ENCODE data around the gene LZTR1. TPM values are rescaled to one million over a fixed set of nuclear protein-coding genes. Genes with fewer than 3 reads are reported as not detected.
A peak's percentile ranks its signal among the peaks of the same experiment; 100 is the strongest.
"Not testable (repeated sequence)": the region's sequence is repeated elsewhere in the genome, so short reads cannot be mapped to it uniquely, and the experiment has no call there.

Gene LZTR1
- total RNA-seq, 8 experiments from 2014 or later = 19.0 to 47.1 (median 26.0) TPM

DNA sequence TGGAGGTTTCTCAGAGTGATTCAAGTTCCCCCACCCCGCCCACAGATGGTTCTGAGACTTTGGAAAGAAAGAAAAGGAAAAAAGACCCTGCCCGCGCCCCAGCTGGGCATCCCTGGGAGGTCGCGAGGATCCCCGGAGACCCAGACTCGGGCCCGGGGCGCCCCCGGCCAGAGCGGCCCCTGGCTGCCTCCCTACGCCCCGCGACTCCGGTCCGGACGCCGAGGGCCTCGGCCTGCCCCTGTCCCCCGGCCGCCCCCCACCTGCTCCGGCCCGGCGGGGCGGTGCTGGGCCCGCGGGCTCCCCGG, 17.3 kb upstream of the LZTR1 start:
- 0% methylated on average over 1 of the region's 28 CpGs; no CpG with 5 or more reads in 8 of the 10 experiments for WGBS, 10 experiments
- in situ Hi-C loops (cut with MboI; ENCODE audit: low pct_unique_long_range_greater_than_20kb in 2 of 9, low sequenced_read_pairs in 9 of 9, unreplicated experiment in 9 of 9) = no loop called here
- H3K4me3 ChIP-seq = peak overlapping the region; percentile 12 to 25 (median 20)
- no peak overlapping the region for H3K27ac ChIP-seq
- peaks cover 0 to 13% of the 10 kb centered on the region in 2 donors for H3K4me1 ChIP-seq (replicated peaks in 1 of 2)
- ATAC-seq (replicated peaks in 6 of 8) = peak in 2 of 8 experiments; percentile 16 to 24

DNA sequence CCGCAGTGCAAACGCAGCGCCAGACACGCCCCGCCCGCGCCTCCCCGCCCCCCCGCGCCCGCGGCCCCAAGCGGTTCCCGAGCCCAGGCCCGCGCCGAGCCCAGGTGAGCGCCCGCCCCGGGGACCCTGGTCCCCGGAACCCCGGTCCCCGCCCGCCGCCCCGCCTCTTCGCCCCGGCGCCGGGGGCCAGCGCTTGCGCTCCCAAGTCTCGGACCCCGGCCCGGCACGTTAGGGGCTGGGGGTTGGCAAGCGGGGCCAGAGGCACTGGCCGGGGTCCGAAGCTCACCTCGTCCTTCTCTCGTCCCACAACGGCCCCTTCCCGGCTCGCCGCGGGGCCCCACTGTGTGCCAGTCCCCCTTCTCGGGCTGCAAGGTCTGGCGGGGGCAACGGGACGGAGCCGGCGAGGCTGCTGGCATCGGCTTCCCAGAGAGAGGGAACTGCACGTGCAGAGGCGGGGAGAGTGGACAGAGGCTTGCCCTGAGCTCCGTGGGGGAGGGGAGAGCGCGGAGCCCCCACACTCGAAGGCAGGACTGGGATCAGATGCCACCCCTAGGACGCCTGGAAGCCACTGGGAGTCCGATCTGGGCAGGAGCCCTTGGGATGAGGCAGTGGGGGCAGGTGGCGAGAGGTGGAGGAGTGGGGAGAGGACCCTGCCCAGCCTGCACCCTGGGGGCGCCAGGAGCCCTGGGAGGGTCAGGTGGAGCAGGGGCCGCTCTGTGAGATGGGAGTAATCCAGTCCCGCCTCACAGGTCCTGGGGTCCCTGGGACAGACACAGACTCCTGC, 16.8 kb upstream of the LZTR1 start:
- Histone ChIP-seq H3K4me3 (peak overlapping the region in 4 of 5 donors; percentile 9 to 25 (median 20)), H3K4me1 (replicated peaks in 1 of 2) (peaks cover 0 to 13% of the 10 kb centered on the region in 2 donors), H3K27ac (no peak overlapping the region)
- in situ Hi-C loops (cut with MboI; ENCODE audit: low pct_unique_long_range_greater_than_20kb in 2 of 9, low sequenced_read_pairs in 9 of 9, unreplicated experiment in 9 of 9) = no loop called here
- 15 to 40% methylated on average over 1 to 4 of the region's 65 CpGs; no CpG with 5 or more reads in 8 of the 10 experiments for WGBS, 10 experiments
- peak; percentile 15 to 49 (median 39) for ATAC-seq (replicated peaks in 6 of 8)

DNA sequence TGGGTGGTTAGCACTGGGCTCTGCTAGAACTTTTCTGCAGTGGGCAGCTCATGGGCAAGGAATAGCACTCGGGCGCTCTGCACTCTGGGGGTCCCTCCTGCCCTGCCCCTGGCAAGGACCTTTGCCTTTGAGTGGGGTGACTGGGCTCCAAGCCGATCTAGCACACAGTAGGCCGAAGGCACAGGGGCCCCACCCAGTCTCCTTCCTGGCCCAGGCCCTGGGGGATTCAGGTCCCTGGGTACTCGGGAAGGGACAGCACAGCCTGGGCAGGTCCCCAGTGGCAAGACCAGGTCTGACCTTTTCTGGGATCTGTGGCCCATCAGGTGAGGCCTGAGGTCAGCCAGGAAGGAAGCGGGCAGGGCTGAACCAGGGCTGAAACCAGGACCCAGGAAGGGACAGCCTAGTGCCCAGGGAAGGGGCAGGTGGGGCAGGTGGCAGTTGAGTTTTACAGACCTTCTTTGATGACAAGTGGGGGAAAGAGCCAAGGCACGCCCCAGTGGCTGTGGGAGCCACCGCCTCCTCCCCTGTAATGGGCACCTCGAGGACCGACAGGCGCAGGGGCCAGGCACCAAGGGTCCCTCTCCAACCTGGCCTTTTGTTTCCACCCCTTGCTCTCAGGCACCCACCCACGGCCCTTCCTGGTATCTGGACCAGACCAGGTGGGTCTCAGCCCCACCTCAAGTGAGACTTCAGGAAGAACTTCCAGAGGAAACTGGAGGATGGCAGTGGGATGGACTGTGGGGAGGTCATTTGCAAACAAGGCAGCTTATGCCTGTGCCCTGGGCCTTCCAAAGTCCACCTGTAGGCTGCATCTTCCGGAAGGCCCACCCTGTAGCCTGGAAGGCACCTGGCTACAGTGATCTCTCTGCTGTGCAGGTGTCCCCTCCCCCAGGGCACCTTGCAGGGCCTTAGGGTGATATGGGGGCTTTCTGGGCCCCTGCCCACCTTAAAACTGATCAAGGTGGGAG, 15.9 kb upstream of the LZTR1 start:
- Histone ChIP-seq H3K4me1 (replicated peaks in 1 of 2) (peaks cover 0 to 13% of the 10 kb centered on the region in 2 donors), H3K4me3 (no peak overlapping the region), H3K27ac (no peak overlapping the region)
- in situ Hi-C loops (cut with MboI; ENCODE audit: low pct_unique_long_range_greater_than_20kb in 2 of 9, low sequenced_read_pairs in 9 of 9, unreplicated experiment in 9 of 9) = no loop called here
- 40 to 94% (median 68%) methylated on average over 1 to 4 of the region's 13 CpGs; no CpG with 5 or more reads in 5 of the 10 experiments for WGBS, 10 experiments
- peak in 4 of 8 experiments; percentile 1 to 26 (median 8) for ATAC-seq (replicated peaks in 6 of 8)

DNA sequence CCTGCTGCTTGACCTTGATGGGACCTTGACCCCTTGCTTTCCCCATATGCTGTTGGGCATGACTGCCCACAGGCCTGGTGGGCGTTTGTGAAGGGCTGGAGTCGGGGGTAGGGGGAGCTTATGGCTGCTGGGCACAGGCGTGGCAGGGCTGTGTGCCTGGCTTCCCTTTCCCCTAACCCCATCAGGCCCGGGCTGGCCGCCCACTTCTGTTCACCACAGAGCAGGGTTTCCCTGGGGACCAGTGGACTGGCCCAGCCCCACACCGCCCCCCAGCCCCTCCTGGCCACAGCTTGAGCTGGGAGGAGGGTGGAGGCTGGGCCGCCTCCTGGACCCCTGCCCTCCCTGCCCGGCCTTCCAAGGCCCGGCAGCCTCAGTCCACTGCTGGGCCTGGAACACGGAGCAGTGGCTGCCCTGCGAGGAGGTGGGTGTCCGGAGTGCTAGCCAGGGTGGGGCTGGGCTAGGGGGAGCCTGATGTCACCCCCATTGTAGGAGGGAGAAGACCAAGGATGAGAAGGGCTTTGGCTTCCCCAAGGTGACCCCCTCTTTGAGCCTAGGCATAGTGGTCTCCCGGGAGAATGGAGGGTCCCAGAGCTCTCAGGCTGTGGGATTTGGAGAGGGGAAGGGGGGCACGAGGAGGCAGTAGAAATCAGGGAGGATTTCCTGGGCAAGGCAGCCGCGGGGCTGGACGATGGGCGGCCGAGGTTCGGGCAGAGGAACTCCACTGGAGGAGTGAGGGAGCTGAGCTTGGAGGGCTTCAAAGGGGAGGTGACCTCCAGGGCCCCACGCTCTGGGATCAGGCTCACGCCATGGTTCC, 15.0 kb upstream of the LZTR1 start, which contains the start of gene AIFM3:
TSS of gene AIFM3 (plus strand) at position 373 of the 814 bp plus-strand sequence. CDS start 690 bp downstream, outside the sequence.
- Histone ChIP-seq H3K4me3 (no peak within 1 kb of the TSS), H3K27ac (no peak within 1 kb of the TSS), H3K4me1 (replicated peaks in 1 of 2) (peaks cover 0 to 13% of the 10 kb centered on the region in 2 donors)
- WGBS, 10 experiments = 30 to 67% methylated on average over 2 to 3 of the region's 22 CpGs; no CpG with 5 or more reads in 8 of the 10 experiments
- peak in 3 of 8 experiments; percentile 5 to 17 (median 6) for ATAC-seq (replicated peaks in 6 of 8)
- in situ Hi-C loops (cut with MboI; ENCODE audit: low pct_unique_long_range_greater_than_20kb in 2 of 9, low sequenced_read_pairs in 9 of 9, unreplicated experiment in 9 of 9) = no loop called here

DNA sequence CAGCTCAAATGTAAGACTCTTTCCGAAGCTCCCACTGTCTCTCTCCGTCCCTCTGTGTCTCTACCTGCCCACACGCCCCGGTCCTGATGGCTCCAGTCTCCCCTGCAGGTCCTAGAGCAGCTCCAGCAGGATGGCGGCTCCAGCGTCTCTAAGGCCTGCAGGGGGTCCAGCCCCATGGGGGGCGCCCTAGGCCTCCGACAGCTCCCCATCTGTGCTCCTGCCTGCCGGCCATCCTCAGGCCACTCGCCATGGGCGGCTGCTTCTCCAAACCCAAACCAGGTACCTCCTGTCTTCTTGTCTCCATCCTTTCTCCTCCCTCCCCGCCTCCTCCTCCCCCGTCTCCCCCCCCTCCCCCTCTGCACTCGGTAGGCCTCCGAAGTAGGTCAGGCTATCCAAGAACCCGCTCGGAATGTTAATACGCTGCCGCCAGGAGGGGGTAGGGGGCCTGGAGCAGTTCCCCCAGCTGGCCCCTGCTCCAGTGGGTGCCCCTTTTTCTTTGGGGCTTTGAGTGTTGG, 14.3 kb upstream of the LZTR1 start:
- ATAC-seq (replicated peaks in 6 of 8) = peak in 1 of 8 experiments; percentile 22
- in situ Hi-C loops (cut with MboI; ENCODE audit: low pct_unique_long_range_greater_than_20kb in 2 of 9, low sequenced_read_pairs in 9 of 9, unreplicated experiment in 9 of 9) = no loop called here
- no peak overlapping the region for H3K27ac ChIP-seq
- WGBS, 10 experiments = 61% methylated on average over 5 of the region's 19 CpGs; no CpG with 5 or more reads in 9 of the 10 experiments
- peaks cover 0 to 13% of the 10 kb centered on the region in 2 donors for H3K4me1 ChIP-seq (replicated peaks in 1 of 2)
- H3K4me3 ChIP-seq = no peak overlapping the region

DNA sequence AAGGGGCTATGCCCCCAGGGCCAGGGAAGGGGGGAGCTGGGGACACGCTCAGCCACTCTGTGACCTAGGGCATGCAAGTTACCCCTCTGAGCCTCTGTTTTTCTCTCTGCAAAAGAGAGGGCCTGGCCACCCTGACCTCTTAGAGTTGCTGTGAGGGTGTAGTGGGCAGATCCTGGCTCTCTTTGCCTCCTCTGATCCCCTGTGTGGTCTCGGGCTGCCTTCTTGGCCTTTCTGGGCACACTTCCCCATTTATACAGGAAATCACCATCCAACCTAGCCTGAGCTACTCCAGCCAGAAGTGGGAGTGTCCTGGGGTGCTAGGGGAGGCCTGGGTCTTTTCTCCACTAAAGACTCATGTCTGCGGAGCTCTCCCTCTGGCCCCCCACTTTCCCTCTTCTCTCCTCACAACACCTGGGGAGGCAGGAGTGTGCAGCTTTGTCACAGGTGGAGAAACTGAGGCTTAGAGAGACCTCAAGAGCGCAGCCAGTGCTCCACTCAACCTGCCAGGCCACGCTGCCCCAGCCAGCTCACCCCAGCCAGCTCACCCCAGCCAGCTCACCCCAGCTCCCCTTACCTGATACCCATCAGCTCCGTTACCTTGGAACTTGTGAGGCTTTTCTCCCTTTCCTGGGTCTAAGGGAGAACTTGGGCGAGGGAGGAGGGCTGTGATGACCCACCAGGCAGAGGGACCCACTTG, 13.7 kb upstream of the LZTR1 start:
- H3K4me3 ChIP-seq = no peak overlapping the region
- in situ Hi-C loops (cut with MboI; ENCODE audit: low pct_unique_long_range_greater_than_20kb in 2 of 9, low sequenced_read_pairs in 9 of 9, unreplicated experiment in 9 of 9) = no loop called here
- no peak for ATAC-seq (replicated peaks in 6 of 8)
- peaks cover 0 to 13% of the 10 kb centered on the region in 2 donors for H3K4me1 ChIP-seq (replicated peaks in 1 of 2)
- H3K27ac ChIP-seq = no peak overlapping the region
- 40 to 100% (median 100%) methylated on average over 1 of the region's 7 CpGs; no CpG with 5 or more reads in 7 of the 10 experiments for WGBS, 10 experiments

DNA sequence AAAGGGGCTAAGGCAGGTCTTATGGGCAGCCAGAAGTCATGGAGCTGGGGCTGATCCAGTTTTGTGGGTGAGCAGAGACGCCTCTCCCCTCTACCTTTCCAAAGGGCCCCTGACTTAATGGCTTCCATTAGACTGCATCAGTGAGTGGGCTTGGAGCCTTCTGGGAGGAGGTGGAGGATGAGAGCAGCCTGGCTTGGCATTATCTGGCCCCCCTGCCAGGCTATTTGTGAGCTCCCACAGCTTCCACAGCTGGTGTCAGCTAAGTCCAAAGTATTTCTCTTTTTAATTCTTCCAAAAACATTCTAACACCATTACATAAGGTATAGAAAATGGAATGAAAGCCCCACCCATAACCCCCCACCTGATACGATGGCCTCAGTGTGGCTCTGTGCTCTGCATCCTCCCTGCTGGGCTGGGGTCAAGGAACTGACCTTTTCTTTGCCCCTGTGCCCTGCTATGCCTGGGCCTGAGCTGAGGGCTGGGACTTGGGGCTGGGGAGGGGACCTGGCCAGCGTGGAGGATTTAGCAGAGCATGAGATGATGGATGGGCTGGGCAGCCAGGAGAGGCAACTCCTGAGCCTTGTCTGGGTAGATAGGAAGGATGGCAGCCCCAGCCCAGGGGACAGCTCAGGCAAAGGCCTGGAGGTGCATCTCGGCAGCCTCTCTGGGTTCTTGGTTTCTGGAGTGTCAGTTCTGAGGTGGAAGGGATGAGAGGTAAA, 11.0 kb upstream of the LZTR1 start:
- Histone ChIP-seq H3K4me3 (no peak overlapping the region), H3K27ac (peak overlapping the region in 1 of 2 donors; percentile 24), H3K4me1 (replicated peaks in 1 of 2) (peaks cover 0 to 11% of the 10 kb centered on the region in 2 donors)
- no peak for ATAC-seq (replicated peaks in 6 of 8)
- WGBS, 10 experiments = 20 to 100% (median 67%) methylated on average over 1 to 2 of the region's 4 CpGs; no CpG with 5 or more reads in 1 of the 10 experiments
- in situ Hi-C loops (cut with MboI; ENCODE audit: low pct_unique_long_range_greater_than_20kb in 2 of 9, low sequenced_read_pairs in 9 of 9, unreplicated experiment in 9 of 9) = no loop called here

- in situ Hi-C loops (cut with MboI; ENCODE audit: low pct_unique_long_range_greater_than_20kb in 2 of 9, low sequenced_read_pairs in 9 of 9, unreplicated experiment in 9 of 9); H3K27ac ChIP-seq; H3K4me1 ChIP-seq (replicated peaks in 1 of 2); H3K4me3 ChIP-seq: not testable (repeated sequence)
- peak; percentile 23 to 97 (median 38) for ATAC-seq (replicated peaks in 6 of 8)
- WGBS, 10 experiments = 45 to 100% (median 85%) methylated on average over 1 to 5 of the region's 11 CpGs; no CpG with 5 or more reads in 3 of the 10 experiments
Measured at GRCh38 chr22:20972014-20972694, 9.9 kb upstream of the LZTR1 start.

DNA sequence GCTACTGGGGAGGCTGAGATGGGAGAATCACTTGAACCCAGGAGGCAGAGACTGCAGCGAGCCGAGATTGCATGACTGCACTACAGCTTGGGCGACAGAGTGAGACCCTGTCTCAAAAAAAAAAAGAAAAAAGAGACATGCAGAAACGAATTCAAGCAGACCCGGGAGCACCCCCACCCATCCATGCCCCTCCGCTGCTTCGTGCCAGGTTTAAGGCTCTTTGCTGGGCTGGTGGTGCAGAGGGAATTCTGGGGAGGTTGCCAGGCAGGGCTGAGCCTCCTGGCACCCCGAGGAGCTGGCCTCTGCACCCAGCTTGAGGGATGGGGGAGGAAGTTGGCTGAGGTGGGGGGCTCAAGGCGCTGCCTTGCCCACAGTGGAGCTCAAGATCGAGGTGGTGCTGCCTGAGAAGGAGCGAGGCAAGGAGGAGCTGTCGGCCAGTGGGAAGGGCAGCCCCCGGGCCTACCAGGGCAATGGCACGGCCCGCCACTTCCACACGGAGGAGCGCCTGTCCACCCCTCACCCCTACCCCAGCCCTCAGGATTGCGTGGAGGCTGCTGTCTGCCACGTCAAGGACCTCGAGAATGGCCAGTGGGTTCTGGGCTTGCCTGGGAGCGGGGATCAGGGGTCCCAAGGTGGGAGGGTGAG, 9.0 kb upstream of the LZTR1 start:
- in situ Hi-C loops (cut with MboI; ENCODE audit: low pct_unique_long_range_greater_than_20kb in 2 of 9, low sequenced_read_pairs in 9 of 9, unreplicated experiment in 9 of 9) = no loop called here
- H3K4me3 ChIP-seq = no peak overlapping the region
- peak in 3 of 8 experiments; percentile 3 to 9 (median 6) for ATAC-seq (replicated peaks in 6 of 8)
- WGBS, 10 experiments = 50 to 80% (median 70%) methylated on average over 1 to 4 of the region's 21 CpGs; no CpG with 5 or more reads in 5 of the 10 experiments
- no peak overlapping the region for H3K27ac ChIP-seq
- H3K4me1 ChIP-seq (replicated peaks in 1 of 2) = peaks cover 0 to 2% of the 10 kb centered on the region in 2 donors

GRCh38 chr22:20973634-20974286, 8.3 kb upstream of the LZTR1 start:
- in situ Hi-C loops (cut with MboI; ENCODE audit: low pct_unique_long_range_greater_than_20kb in 2 of 9, low sequenced_read_pairs in 9 of 9, unreplicated experiment in 9 of 9) = no loop called here
- whole genome bisulfite sequencing, 10 experiments = 80 to 100% methylated on average over 1 to 12 of the region's 21 CpGs; no CpG with 5 or more reads in 8 of the 10 experiments
- peak in 3 of 8 experiments; percentile 10 to 17 (median 11) for ATAC-seq (replicated peaks in 6 of 8)
- Histone ChIP-seq H3K4me3 (no peak overlapping the region), H3K4me1 (replicated peaks in 1 of 2) (no peaks in the 10 kb centered on the region), H3K27ac (peak overlapping the region in 1 of 2 donors; percentile 44)

Data from motor neuron (in vitro differentiated cells).